SK-N-SH (cell line): ENCODE data around the gene PA2G4. TPM values are rescaled to one million over a fixed set of nuclear protein-coding genes. Genes with fewer than 3 reads are reported as not detected.

Experiments
- CTCF ChIA-PET: fragments of 300-600, 350-600 bp; formaldehyde crosslinking; extraction: SDS; loops from one replicate; lab custom pipeline; 2021; lab: Yijun Ruan, JAX
- POLR2A ChIA-PET: fragments of 350-600 bp; sonication (Branson Sonifier 250); formaldehyde crosslinking; extraction: SDS; loops from one replicate; lab custom pipeline; 2020; ENCODE audit warnings: antibody characterized with exemption, inconsistent platforms; lab: Yijun Ruan, JAX
- DNase-seq: peaks from one replicate; pipeline ENCODE4 v3.0.0; 2012
- H2AFZ ChIP-seq: fragments of 200-600 bp; sonication (generic); 2 replicates; pipeline ENCODE4 v1.8.1; 2016; ENCODE audit warnings: antibody characterized with exemption, mild to moderate bottlenecking, low read depth
- H3F3A ChIP-seq: fragments of 200-600 bp; sonication (generic); replicated peaks from 2 replicates; pipeline ENCODE3; 2016; ENCODE audit warnings: antibody characterized with exemption, mild to moderate bottlenecking; ENCODE audit not compliant: insufficient read depth
- H3K27ac ChIP-seq, 2 experiments: fragments of 200-500 bp in 1 of 2; fragments of 200-600 bp in 1 of 2; sonication (Bioruptor generic) in 1 of 2; sonication (generic), shearing (Covaris generic) in 1 of 2; 2 replicates each; pipeline versions ENCODE4 v1.5.1 to v1.6.1; 2014 to 2016; ENCODE audit warnings: low read depth in 2 of 2, inconsistent platforms in 1 of 2, low read length in 1 of 2, mild to moderate bottlenecking in 1 of 2, mixed read lengths in 1 of 2
- H3K27me3 ChIP-seq: fragments of 200-600 bp; sonication (generic), shearing (Covaris generic); 2 replicates; pipeline ENCODE4 v1.6.1; 2016; ENCODE audit warnings: mixed run types; ENCODE audit not compliant: insufficient read depth
- H3K36me3 ChIP-seq, 2 experiments: fragments of 200-500 bp in 1 of 2; fragments of 200-600 bp in 1 of 2; sonication (Bioruptor generic) in 1 of 2; sonication (generic) in 1 of 2; replicated peaks in 1 of 2; 2 replicates each; pipeline versions ENCODE3 to v1.5.1; 2014 to 2016; ENCODE audit warnings: low read length in 1 of 2, mild to moderate bottlenecking in 1 of 2; ENCODE audit not compliant: insufficient read depth in 2 of 2, control insufficient read depth in 1 of 2
- H3K4me1 ChIP-seq, 2 experiments: fragments of 200-500 bp in 1 of 2; fragments of 200-600 bp in 1 of 2; sonication (Bioruptor generic) in 1 of 2; sonication (generic), shearing (Covaris generic) in 1 of 2; 2 replicates each; pipeline versions ENCODE4 v1.5.1 to v1.6.1; 2014 to 2016; ENCODE audit warnings: low read depth in 1 of 2, low read length in 1 of 2, mixed run types in 1 of 2; ENCODE audit not compliant: insufficient read depth in 2 of 2, control insufficient read depth in 1 of 2
- H3K4me2 ChIP-seq: fragments of 200-600 bp; sonication (generic), shearing (Covaris generic); 2 replicates; pipeline ENCODE4 v1.6.1; 2017; ENCODE audit warnings: mixed run types
- H3K4me3 ChIP-seq, 2 experiments: fragments of 200-500 bp in 1 of 2; fragments of 200-600 bp in 1 of 2; sonication (Bioruptor generic) in 1 of 2; sonication (generic), shearing (Covaris generic) in 1 of 2; 2 replicates each; pipeline versions ENCODE4 v1.5.1 to v1.8.1; 2014 to 2016; ENCODE audit warnings: low read depth in 2 of 2, inconsistent platforms in 1 of 2, low read length in 1 of 2, mild to moderate bottlenecking in 1 of 2, mixed read lengths in 1 of 2, moderate library complexity in 1 of 2
- H3K79me2 ChIP-seq: fragments of 200-600 bp; sonication (generic); 2 replicates; pipeline ENCODE4 v1.8.1; 2017; ENCODE audit warnings: mild to moderate bottlenecking; ENCODE audit not compliant: insufficient read depth
- H3K9ac ChIP-seq: fragments of 200-600 bp; sonication (generic); 2 replicates; pipeline ENCODE4 v1.6.1; 2017; ENCODE audit warnings: mixed run types
- H3K9me2 ChIP-seq: fragments of 200-600 bp; sonication (generic); 2 replicates; pipeline ENCODE4 v1.6.1; 2017; ENCODE audit warnings: mixed run types
- H3K9me3 ChIP-seq: fragments of 200-600 bp; sonication (generic); 2 replicates; pipeline ENCODE4 v1.6.1; 2017; ENCODE audit warnings: mixed run types, mild to moderate bottlenecking, moderate library complexity
- H4K20me1 ChIP-seq: fragments of 200-600 bp; sonication (generic); 2 replicates; pipeline ENCODE4 v1.6.1; 2017; ENCODE audit warnings: mild to moderate bottlenecking, mixed run types; ENCODE audit not compliant: insufficient read depth
- CHD2 ChIP-seq: fragments of 150-350 bp; IDR thresholded peaks from 2 replicates; pipeline ENCODE4 v1.6.1; 2018; ENCODE audit warnings: low read length; ENCODE audit not compliant: partially characterized antibody
- EZH2phosphoT487 ChIP-seq: fragments of 200-600 bp; sonication (generic); IDR thresholded peaks from 2 replicates; pipeline ENCODE4 v1.6.1; 2017; ENCODE audit warnings: low read depth, mixed run types, mild to moderate bottlenecking, antibody characterized with exemption, moderate library complexity, borderline replicate concordance
- GATA2 ChIP-seq: sonication (generic); formaldehyde crosslinking; IDR thresholded peaks from 2 replicates; pipeline ENCODE4 v1.5.0; 2020; ENCODE audit warnings: mild to moderate bottlenecking, missing genetic modification reagents
- MEF2A ChIP-seq: IDR thresholded peaks from 2 replicates; pipeline ENCODE4 v1.4.0; 2012; ENCODE audit warnings: low read depth, borderline replicate concordance
- RCOR1 ChIP-seq: fragments of 150-350 bp; IDR thresholded peaks from 2 replicates; pipeline ENCODE4 v1.6.1; 2017; ENCODE audit warnings: antibody characterized with exemption, low read length
- SIN3A ChIP-seq: IDR thresholded peaks from 2 replicates; pipeline ENCODE4 v1.6.1; 2012; ENCODE audit warnings: low read depth, mild to moderate bottlenecking, low read length, moderate library complexity, borderline replicate concordance
- TAF1 ChIP-seq: IDR thresholded peaks from 2 replicates; pipeline ENCODE4 v1.6.1; 2012; ENCODE audit warnings: low read depth, mild to moderate bottlenecking, low read length, moderate library complexity, borderline replicate concordance
- TCF12 ChIP-seq: IDR thresholded peaks from 2 replicates; pipeline ENCODE4 v1.4.0; 2012
- WGBS: methylation state at CpG from one replicate; pipeline ENCODE4 v1.1.6; 2017; ENCODE audit warnings: low lambda C conversion rate; 5-methylcytosine and 5-hydroxymethylcytosine counted together
- polyA plus RNA-seq, 3 experiments: library from polyadenylated mRNA; depleted of rRNA; stranded (reverse); fragments of >200 nt; gene quantifications; 2 replicates each; pipeline ENCODE4 v1.2.3, GENCODE V29; 2012
- TF ChIP-seq, protein P1 (sequence below): IDR thresholded peaks from 2 replicates; pipeline ENCODE4; 2012
- TF ChIP-seq, protein P2 (sequence below): IDR thresholded peaks from 2 replicates; pipeline ENCODE4 v1.6.1; 2012; ENCODE audit warnings: mild to moderate bottlenecking, low read depth, low read length, moderate library complexity
- TF ChIP-seq, protein P3 (sequence below): IDR thresholded peaks from 2 replicates; pipeline ENCODE4 v1.4.0; 2012; ENCODE audit warnings: low read depth
- TF ChIP-seq, protein P4 (sequence below): fragments of 150-350 bp; IDR thresholded peaks from 2 replicates; pipeline ENCODE4 v1.6.1; 2017; ENCODE audit warnings: antibody characterized with exemption, low read length, low read depth, borderline replicate concordance

The PA2G4 gene
- polyA plus RNA-seq, 1 of the 3 experiments (the other 2 are of a cell fraction), result 207 TPM

DNA sequence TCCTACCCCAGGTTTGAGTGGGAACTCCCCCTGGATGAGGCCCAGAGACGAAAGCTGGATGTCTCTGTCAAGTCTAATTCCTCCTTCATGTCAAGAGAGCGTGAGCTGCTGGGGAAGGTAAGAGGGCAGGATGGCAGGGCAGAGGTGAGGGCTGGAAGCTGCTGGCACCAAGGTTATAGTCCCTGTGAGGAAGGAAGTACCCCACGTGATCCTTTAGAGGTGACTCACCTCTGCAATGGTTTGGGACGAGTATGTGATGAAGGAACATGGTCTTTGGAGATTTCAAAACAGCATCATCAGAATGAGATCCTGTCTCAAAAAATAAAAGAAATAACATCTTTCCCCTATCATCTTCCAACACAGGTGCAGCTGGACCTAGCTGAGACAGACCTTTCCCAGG lies 38.9 kb downstream of the PA2G4 start:
- Histone ChIP-seq H3K4me3 (no peak overlapping the region), H3K27me3 (no peaks in the 10 kb centered on the region), H3F3A (peaks cover 15% of the 10 kb centered on the region), H2AFZ (no peak overlapping the region), H3K27ac (no peak overlapping the region), H3K9me3 (no peaks in the 10 kb centered on the region), H3K4me1 (peaks cover 0 to 2% of the 10 kb centered on the region in 2 experiments; a peak in 1 of 4 replicates), H3K9me2 (no peaks in the 10 kb centered on the region), H3K36me3 (peaks cover 23 to 46% of the 10 kb centered on the region in 2 experiments), H4K20me1 (no peaks in the 10 kb centered on the region), H3K4me2 (no peak overlapping the region), H3K79me2 (no peaks in the 10 kb centered on the region), H3K9ac (no peak overlapping the region)
- WGBS, result 84% methylated on average over 4 of the region's 4 CpGs
- POLR2A ChIA-PET, result interaction anchor here (0.7 to 1.8 kb wide), 2 partner anchors 8 to 14 kb away, joined by 3 to 4 read pairs; no protein-coding TSS in a partner anchor
- TF ChIP-seq, protein P1, sequence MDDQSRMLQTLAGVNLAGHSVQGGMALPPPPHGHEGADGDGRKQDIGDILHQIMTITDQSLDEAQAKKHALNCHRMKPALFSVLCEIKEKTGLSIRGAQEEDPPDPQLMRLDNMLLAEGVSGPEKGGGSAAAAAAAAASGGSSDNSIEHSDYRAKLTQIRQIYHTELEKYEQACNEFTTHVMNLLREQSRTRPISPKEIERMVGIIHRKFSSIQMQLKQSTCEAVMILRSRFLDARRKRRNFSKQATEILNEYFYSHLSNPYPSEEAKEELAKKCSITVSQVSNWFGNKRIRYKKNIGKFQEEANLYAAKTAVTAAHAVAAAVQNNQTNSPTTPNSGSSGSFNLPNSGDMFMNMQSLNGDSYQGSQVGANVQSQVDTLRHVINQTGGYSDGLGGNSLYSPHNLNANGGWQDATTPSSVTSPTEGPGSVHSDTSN, result no peak
- TF ChIP-seq RCOR1, result no peak
- TF ChIP-seq TCF12, result no peak
- DNase-seq, result no peak
- CTCF ChIA-PET, result interaction anchor here (1.3 to 4.0 kb wide), 4 partner anchors 13 to 147 kb away, joined by 4 to 16 read pairs (median 10); partner anchors contain the start of genes SMARCC2 and ZC3H10

DNA sequence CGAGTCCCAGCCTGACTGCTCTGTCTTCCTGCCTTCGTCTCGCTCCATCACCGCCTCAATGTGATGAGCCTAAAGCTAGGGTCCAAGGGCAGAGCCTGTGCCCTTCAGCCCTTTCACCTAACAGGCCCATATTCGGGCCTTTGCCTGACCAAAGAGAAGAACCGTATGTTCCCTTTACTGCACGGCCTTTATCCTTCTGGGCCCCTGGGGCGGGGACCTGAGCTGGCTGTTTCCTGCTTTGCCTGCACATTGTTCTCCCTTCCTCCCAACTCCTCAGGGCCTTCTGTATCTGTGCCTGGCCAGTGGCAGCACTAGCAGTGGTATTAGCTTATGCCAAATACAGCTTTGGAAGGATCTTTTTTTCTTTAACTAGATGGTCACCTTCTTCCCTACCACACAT lies 39.5 kb downstream of the PA2G4 start:
- H2AFZ ChIP-seq, result no peak overlapping the region
- WGBS, result over 99% methylated on average over 8 of the region's 8 CpGs
- ChIA-PET CTCF (interaction anchor here (1.3 to 4.0 kb wide), 3 partner anchors 14 to 45 kb away, joined by 4 to 16 read pairs (median 7); partner anchors contain the start of gene SMARCC2), POLR2A (interaction anchor here (1.3 to 1.8 kb wide), 2 partner anchors 14 to 15 kb away, joined by 3 to 4 read pairs; no protein-coding TSS in a partner anchor)
- H3K27me3 ChIP-seq, result no peaks in the 10 kb centered on the region
- H4K20me1 ChIP-seq, result no peaks in the 10 kb centered on the region
- no peak overlapping the region for H3K4me3 ChIP-seq
- H3K36me3 ChIP-seq, result peaks cover 21 to 40% of the 10 kb centered on the region in 2 experiments
- no peak overlapping the region for H3K9ac ChIP-seq
- no peaks in the 10 kb centered on the region for H3K9me2 ChIP-seq
- H3K79me2 ChIP-seq, result no peaks in the 10 kb centered on the region
- peaks cover 15% of the 10 kb centered on the region for H3F3A ChIP-seq
- no peak overlapping the region for H3K27ac ChIP-seq
- TF ChIP-seq SIN3A (no peak), MEF2A (no peak), RCOR1 (no peak), TAF1 (no peak), GATA2 (CRISPR knock-in tag) (no peak), CHD2 (no peak), EZH2phosphoT487 (no peak)
- TF ChIP-seq, protein P1, result no peak
- TF ChIP-seq, protein P2, sequence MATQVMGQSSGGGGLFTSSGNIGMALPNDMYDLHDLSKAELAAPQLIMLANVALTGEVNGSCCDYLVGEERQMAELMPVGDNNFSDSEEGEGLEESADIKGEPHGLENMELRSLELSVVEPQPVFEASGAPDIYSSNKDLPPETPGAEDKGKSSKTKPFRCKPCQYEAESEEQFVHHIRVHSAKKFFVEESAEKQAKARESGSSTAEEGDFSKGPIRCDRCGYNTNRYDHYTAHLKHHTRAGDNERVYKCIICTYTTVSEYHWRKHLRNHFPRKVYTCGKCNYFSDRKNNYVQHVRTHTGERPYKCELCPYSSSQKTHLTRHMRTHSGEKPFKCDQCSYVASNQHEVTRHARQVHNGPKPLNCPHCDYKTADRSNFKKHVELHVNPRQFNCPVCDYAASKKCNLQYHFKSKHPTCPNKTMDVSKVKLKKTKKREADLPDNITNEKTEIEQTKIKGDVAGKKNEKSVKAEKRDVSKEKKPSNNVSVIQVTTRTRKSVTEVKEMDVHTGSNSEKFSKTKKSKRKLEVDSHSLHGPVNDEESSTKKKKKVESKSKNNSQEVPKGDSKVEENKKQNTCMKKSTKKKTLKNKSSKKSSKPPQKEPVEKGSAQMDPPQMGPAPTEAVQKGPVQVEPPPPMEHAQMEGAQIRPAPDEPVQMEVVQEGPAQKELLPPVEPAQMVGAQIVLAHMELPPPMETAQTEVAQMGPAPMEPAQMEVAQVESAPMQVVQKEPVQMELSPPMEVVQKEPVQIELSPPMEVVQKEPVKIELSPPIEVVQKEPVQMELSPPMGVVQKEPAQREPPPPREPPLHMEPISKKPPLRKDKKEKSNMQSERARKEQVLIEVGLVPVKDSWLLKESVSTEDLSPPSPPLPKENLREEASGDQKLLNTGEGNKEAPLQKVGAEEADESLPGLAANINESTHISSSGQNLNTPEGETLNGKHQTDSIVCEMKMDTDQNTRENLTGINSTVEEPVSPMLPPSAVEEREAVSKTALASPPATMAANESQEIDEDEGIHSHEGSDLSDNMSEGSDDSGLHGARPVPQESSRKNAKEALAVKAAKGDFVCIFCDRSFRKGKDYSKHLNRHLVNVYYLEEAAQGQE, result no peak
- TF ChIP-seq, protein P3, sequence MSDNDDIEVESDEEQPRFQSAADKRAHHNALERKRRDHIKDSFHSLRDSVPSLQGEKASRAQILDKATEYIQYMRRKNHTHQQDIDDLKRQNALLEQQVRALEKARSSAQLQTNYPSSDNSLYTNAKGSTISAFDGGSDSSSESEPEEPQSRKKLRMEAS, result no peak
- TF ChIP-seq, protein P4, sequence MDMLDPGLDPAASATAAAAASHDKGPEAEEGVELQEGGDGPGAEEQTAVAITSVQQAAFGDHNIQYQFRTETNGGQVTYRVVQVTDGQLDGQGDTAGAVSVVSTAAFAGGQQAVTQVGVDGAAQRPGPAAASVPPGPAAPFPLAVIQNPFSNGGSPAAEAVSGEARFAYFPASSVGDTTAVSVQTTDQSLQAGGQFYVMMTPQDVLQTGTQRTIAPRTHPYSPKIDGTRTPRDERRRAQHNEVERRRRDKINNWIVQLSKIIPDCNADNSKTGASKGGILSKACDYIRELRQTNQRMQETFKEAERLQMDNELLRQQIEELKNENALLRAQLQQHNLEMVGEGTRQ, result no peak
- no peak for DNase-seq
- H3K4me2 ChIP-seq, result no peak overlapping the region
- no peaks in the 10 kb centered on the region for H3K9me3 ChIP-seq
- H3K4me1 ChIP-seq, result peaks cover 0 to 2% of the 10 kb centered on the region in 2 experiments; a peak in 1 of 4 replicates
